H1 (cell line): ENCODE results near the gene ATP11A. TPM values are rescaled to one million over a fixed set of nuclear protein-coding genes. Genes with fewer than 3 reads are reported as not detected.

ENCODE experiments used
- CTCF ChIA-PET: fragments of 300-600 bp; sonication (Branson Sonifier 250); formaldehyde crosslinking; loops from one replicate; lab custom pipeline; 2021; ENCODE audit not compliant: partially characterized antibody; lab: Charles Lee
- POLR2A ChIA-PET: fragments of 300-600 bp; sonication (Branson Sonifier 250); formaldehyde crosslinking; loops from one replicate; lab custom pipeline; 2021; ENCODE audit warnings: inconsistent platforms; ENCODE audit not compliant: partially characterized antibody; lab: Charles Lee
- DNase-seq, 2 experiments: peaks; one replicate each; pipeline versions ENCODE4 v3.0.0 to v3.0.0-alpha.2; 2010 to 2022; ENCODE audit warnings: low spot score in 2 of 2, low read depth in 1 of 2, mixed read lengths in 1 of 2
- FAIRE-seq: peaks from 2 replicates; lab custom pipeline; 2011; peaks lifted over from hg19 to GRCh38; lab: Jason Lieb, UNC
- H2AFZ ChIP-seq: 2 replicates; pipeline ENCODE4 v1.8.1; 2012; ENCODE audit warnings: low read length, inconsistent platforms
- H2AK5ac ChIP-seq: 2 replicates; pipeline ENCODE4 v1.6.1; 2013; ENCODE audit warnings: low read depth, low read length
- H2BK120ac ChIP-seq: replicated peaks from 2 replicates; pipeline ENCODE3; 2013; ENCODE audit warnings: low read depth, low read length, inconsistent platforms
- H2BK12ac ChIP-seq: 2 replicates; pipeline ENCODE4 v1.6.1; 2013; ENCODE audit warnings: low read depth, low read length
- H2BK15ac ChIP-seq: 2 replicates; pipeline ENCODE4 v1.6.1; 2013; ENCODE audit warnings: low read length
- H2BK20ac ChIP-seq: 2 replicates; pipeline ENCODE4 v1.6.1; 2013; ENCODE audit warnings: low read length
- H2BK5ac ChIP-seq: 2 replicates; pipeline ENCODE4 v1.6.1; 2013; ENCODE audit warnings: low read depth, low read length
- H3K14ac ChIP-seq: 2 replicates; pipeline ENCODE4 v1.6.1; 2013; ENCODE audit warnings: inconsistent platforms; ENCODE audit not compliant: insufficient read length
- H3K18ac ChIP-seq: 2 replicates; pipeline ENCODE4 v1.6.1; 2013; ENCODE audit warnings: low read length; ENCODE audit errors: extremely low read depth
- H3K23ac ChIP-seq: 2 replicates; pipeline ENCODE4 v1.6.1; 2013; ENCODE audit warnings: inconsistent platforms; ENCODE audit not compliant: insufficient read length
- H3K23me2 ChIP-seq: 2 replicates; pipeline ENCODE4 v1.6.1; 2013; ENCODE audit warnings: low read depth, low read length
- H3K27ac ChIP-seq: 2 replicates; pipeline ENCODE4 v1.6.1; 2011; ENCODE audit warnings: low read depth, low read length, inconsistent platforms
- H3K27me3 ChIP-seq, 4 experiments: replicated peaks in 1 of 4; 1 replicate in 1 of 4; 2 replicates in 3 of 4; pipeline versions ENCODE4 v1.6.1 to v1.8.1; 2011 to 2013; ENCODE audit warnings: low read length in 3 of 4, mild to moderate bottlenecking in 3 of 4, inconsistent platforms in 2 of 4, mixed read lengths in 2 of 4, moderate library complexity in 1 of 4; ENCODE audit not compliant: control insufficient read depth in 3 of 4, insufficient read depth in 3 of 4; ENCODE audit errors: extremely low read depth in 1 of 4
- H3K36me3 ChIP-seq, 4 experiments: 2 replicates each; pipeline versions ENCODE4 v1.6.1 to v1.8.1; 2011 to 2013; ENCODE audit warnings: mild to moderate bottlenecking in 4 of 4, low read length in 3 of 4, moderate library complexity in 2 of 4, control low read depth in 1 of 4, inconsistent platforms in 1 of 4; ENCODE audit not compliant: insufficient read depth in 4 of 4, control insufficient read depth in 2 of 4
- H3K4ac ChIP-seq: replicated peaks from 2 replicates; pipeline ENCODE3; 2013; ENCODE audit warnings: low read length, low read depth, mixed read lengths, inconsistent platforms; ENCODE audit not compliant: insufficient read length
- H3K4me1 ChIP-seq, 4 experiments: replicated peaks in 1 of 4; 1 replicate in 1 of 4; 2 replicates in 3 of 4; pipeline versions ENCODE4 v1.6.1 to v1.8.1; 2011 to 2013; ENCODE audit warnings: low read length in 3 of 4, inconsistent platforms in 2 of 4, mixed read lengths in 1 of 4; ENCODE audit not compliant: insufficient read depth in 4 of 4, control insufficient read depth in 3 of 4
- H3K4me2 ChIP-seq, 2 experiments: 2 replicates each; pipeline versions ENCODE4 v1.6.1 to v1.8.1; 2011 to 2013; ENCODE audit warnings: low read depth in 2 of 2, low read length in 2 of 2, control low read depth in 1 of 2, inconsistent platforms in 1 of 2, mild to moderate bottlenecking in 1 of 2; ENCODE audit not compliant: insufficient read depth in 1 of 2
- H3K4me3 ChIP-seq, 4 experiments: fragments of 200-600, 300-600 bp in 1 of 4; sonication (generic), shearing (Covaris generic), sonication (Bioruptor Twin) in 1 of 4; 2 replicates each; pipeline versions ENCODE4 v1.5.1 to v1.8.1; 2011 to 2016; ENCODE audit warnings: low read length in 4 of 4, low read depth in 3 of 4, control low read depth in 2 of 4, inconsistent platforms in 2 of 4, mild to moderate bottlenecking in 2 of 4, mixed read lengths in 1 of 4, moderate library complexity in 1 of 4; ENCODE audit not compliant: insufficient read depth in 2 of 4; ENCODE audit errors: extremely low read depth in 1 of 4
- H3K56ac ChIP-seq: replicated peaks from 2 replicates; pipeline ENCODE3; 2013; ENCODE audit warnings: low read depth, mild to moderate bottlenecking, mixed read lengths, low read length, inconsistent platforms; ENCODE audit not compliant: insufficient read length
- H3K79me1 ChIP-seq: 2 replicates; pipeline ENCODE4 v1.6.1; 2013; ENCODE audit warnings: low read depth, low read length, control low read depth
- H3K79me2 ChIP-seq, 2 experiments: 2 replicates each; pipeline versions ENCODE4 v1.6.1 to v1.8.1; 2012 to 2013; ENCODE audit warnings: low read length in 2 of 2, mild to moderate bottlenecking in 2 of 2, inconsistent platforms in 1 of 2; ENCODE audit not compliant: insufficient read depth in 2 of 2, control insufficient read depth in 1 of 2
- H3K9ac ChIP-seq, 4 experiments: replicated peaks in 1 of 4; 1 replicate in 1 of 4; 2 replicates in 3 of 4; pipeline versions ENCODE4 v1.6.1 to v1.8.1; 2011 to 2013; ENCODE audit warnings: low read depth in 3 of 4, low read length in 3 of 4, control low read depth in 2 of 4, mild to moderate bottlenecking in 2 of 4, moderate library complexity in 2 of 4, inconsistent platforms in 1 of 4; ENCODE audit errors: extremely low read depth in 1 of 4
- H3K9me3 ChIP-seq, 2 experiments: 2 replicates each; pipeline versions ENCODE4 v1.6.1 to v1.8.1; 2012 to 2013; ENCODE audit warnings: mild to moderate bottlenecking in 2 of 2, moderate library complexity in 2 of 2, control low read depth in 1 of 2, inconsistent platforms in 1 of 2, low read depth in 1 of 2, low read length in 1 of 2, mixed read lengths in 1 of 2; ENCODE audit not compliant: insufficient read depth in 2 of 2
- H4K20me1 ChIP-seq, 2 experiments: replicated peaks in 1 of 2; 2 replicates each; pipeline versions ENCODE3 to v1.8.1; 2011 to 2013; ENCODE audit warnings: inconsistent platforms in 2 of 2, low read length in 2 of 2, mild to moderate bottlenecking in 1 of 2; ENCODE audit not compliant: insufficient read depth in 2 of 2, control insufficient read depth in 1 of 2
- H4K5ac ChIP-seq: 2 replicates; pipeline ENCODE4 v1.6.1; 2013; ENCODE audit warnings: low read length, low read depth, mixed read lengths, inconsistent platforms; ENCODE audit not compliant: insufficient read length
- H4K8ac ChIP-seq: 2 replicates; pipeline ENCODE4 v1.8.0; 2013; ENCODE audit warnings: mild to moderate bottlenecking, moderate library complexity, low read length, inconsistent platforms; ENCODE audit not compliant: insufficient read depth; ENCODE audit errors: extremely low read depth
- H4K91ac ChIP-seq: replicated peaks from 2 replicates; pipeline ENCODE3; 2013; ENCODE audit warnings: low read length, mixed read lengths, inconsistent platforms; ENCODE audit not compliant: insufficient read length
- BACH1 ChIP-seq: IDR thresholded peaks from 2 replicates; pipeline ENCODE4 v1.6.1; 2012; ENCODE audit warnings: low read length, improper control_type of control experiment
- CHD1 ChIP-seq: IDR thresholded peaks from 2 replicates; pipeline ENCODE4 v1.6.1; 2012; ENCODE audit warnings: low read depth, low read length, improper control_type of control experiment
- CREB1 ChIP-seq: IDR thresholded peaks from 2 replicates; pipeline ENCODE4 v1.6.1; 2012; ENCODE audit warnings: inconsistent platforms
- GTF2F1 ChIP-seq: IDR thresholded peaks from 2 replicates; pipeline ENCODE4 v1.6.1; 2012; ENCODE audit warnings: low read depth, low read length, improper control_type of control experiment, borderline replicate concordance
- KDM4A ChIP-seq: IDR thresholded peaks from one replicate; pipeline ENCODE4 v1.7.1; 2012; ENCODE audit warnings: low read depth, mild to moderate bottlenecking, moderate library complexity, low read length, inconsistent platforms; ENCODE audit not compliant: severe bottlenecking
- KDM5A ChIP-seq: fragments of 200-600 bp; IDR thresholded peaks from 2 replicates; pipeline ENCODE4 v1.7.1; 2012; ENCODE audit warnings: mild to moderate bottlenecking, low read length, inconsistent platforms, mixed read lengths
- POLR2A ChIP-seq, 2 experiments: IDR thresholded peaks; 1 replicate in 1 of 2; 2 replicates in 1 of 2; pipeline ENCODE4 v1.6.1; 2011; ENCODE audit warnings: low read depth in 2 of 2, low read length in 2 of 2, mild to moderate bottlenecking in 2 of 2; ENCODE audit errors: control extremely low read depth in 1 of 2
- POLR2AphosphoS5 ChIP-seq: IDR thresholded peaks from 2 replicates; pipeline ENCODE4 v1.6.1; 2011; ENCODE audit warnings: low read depth, low read length
- RAD21 ChIP-seq, 2 experiments: IDR thresholded peaks in 1 of 2; conservative IDR thresholded peaks in 1 of 2; 2 replicates each; pipeline ENCODE4 v1.6.1; 2011; ENCODE audit warnings: low read depth in 2 of 2, low read length in 2 of 2, improper control_type of control experiment in 1 of 2, inconsistent platforms in 1 of 2, mild to moderate bottlenecking in 1 of 2, moderate library complexity in 1 of 2
- RBBP5 ChIP-seq: IDR thresholded peaks from 2 replicates; pipeline ENCODE4 v1.7.1; 2012; ENCODE audit warnings: low read depth, mild to moderate bottlenecking, inconsistent platforms, low read length, moderate library complexity, borderline replicate concordance
- RXRA ChIP-seq: IDR thresholded peaks from 2 replicates; pipeline ENCODE4 v1.6.1; 2011; ENCODE audit warnings: low read depth, mild to moderate bottlenecking, low read length, moderate library complexity; ENCODE audit not compliant: insufficient read depth
- SIRT6 ChIP-seq: IDR thresholded peaks from one replicate; pipeline ENCODE4 v1.7.1; 2012; ENCODE audit warnings: low read length, inconsistent platforms
- SUZ12 ChIP-seq: fragments of 200-600 bp; sonication (generic); IDR thresholded peaks from 2 replicates; pipeline ENCODE4 v1.6.1; 2012; ENCODE audit warnings: mild to moderate bottlenecking, inconsistent platforms, low read length, moderate library complexity, mixed read lengths
- TCF12 ChIP-seq: IDR thresholded peaks from 2 replicates; pipeline ENCODE4 v1.6.1; 2011; ENCODE audit warnings: low read depth, mild to moderate bottlenecking, low read length
- YY1 ChIP-seq: IDR thresholded peaks from 2 replicates; pipeline ENCODE4 v1.6.1; 2011; ENCODE audit warnings: low read depth, mild to moderate bottlenecking, low read length
- WGBS, 2 experiments: shearing (Covaris generic) in 1 of 2; methylation state at CpG; one replicate each; pipeline versions ENCODE4 v1.1.6 to v1.1.7; 2013 to 2015; ENCODE audit warnings: low lambda C conversion rate in 2 of 2, mixed read lengths in 2 of 2, inconsistent platforms in 1 of 2, low coverage in 1 of 2, missing lambda C conversion rate in 1 of 2; ENCODE audit not compliant: insufficient replicate concordance in 2 of 2, insufficient coverage in 1 of 2, insufficient read length in 1 of 2; ENCODE audit errors: extremely low coverage in 1 of 2, missing lambda C conversion rate in 1 of 2; 5-methylcytosine and 5-hydroxymethylcytosine counted together
- polyA plus RNA-seq, 7 experiments: library from polyadenylated mRNA; depleted of rRNA in 3 of 7; stranded (reverse) in 5 of 7; unstranded in 2 of 7; fragments of >200 nt in 5 of 7; fragments of 200-250 nt in 2 of 7; gene quantifications; 1 replicate in 5 of 7; 2 replicates in 1 of 7; 4 replicates in 1 of 7; pipeline versions ENCODE4 v1.2.1 to v1.2.3, GENCODE V29; 2011 to 2013; ENCODE audit warnings: missing spikeins in 2 of 7, mixed read lengths in 2 of 7
- total RNA-seq: library from RNA; stranded (reverse); fragmentation: NEBNext Ultra II Directional; extraction: Animal tissue kit (Norgen Biotek cat#: 25700); gene quantifications from 2 replicates; pipeline ENCODE4 v1.2.1, GENCODE V29; 2021

ATP11A gene
- total and polyA plus RNA-seq, 2 of the 8 experiments (the other 6 are each of a cell fraction or from before 2014, with no cell fraction given), result 28.8 to 72.9 TPM

- Histone ChIP-seq H3K4ac (no peak overlapping the region), H2AK5ac (no peak overlapping the region), H3K4me2 (no peak overlapping the region), H3K27me3 (no peaks in the 10 kb centered on the region; a peak in 1 of 7 replicates), H3K79me1 (peaks cover 10% of the 10 kb centered on the region; the same call in 1 of the 2 replicates), H2BK15ac (no peak overlapping the region), H2BK12ac (no peak overlapping the region), H2AFZ (no peak overlapping the region), H3K4me3 (no peak overlapping the region), H3K23me2 (no peaks in the 10 kb centered on the region), H3K56ac (no peak overlapping the region), H3K18ac (no peak overlapping the region), H4K5ac (no peak overlapping the region), H3K9me3 (peaks cover 0 to 6% of the 10 kb centered on the region in 2 experiments; a peak in 1 of 4 replicates), H2BK120ac (no peak overlapping the region), H4K91ac (no peak overlapping the region), H2BK20ac (no peak overlapping the region), H3K14ac (no peak overlapping the region), H3K79me2 (peaks cover 0 to 27% of the 10 kb centered on the region in 2 experiments; a peak in 2 of 4 replicates), H3K23ac (no peak overlapping the region), H3K27ac (no peak overlapping the region), H3K4me1 (peaks cover 3 to 20% (median 11%) of the 10 kb centered on the region in 4 experiments), H4K20me1 (peaks cover 0 to 3% of the 10 kb centered on the region in 2 experiments), H2BK5ac (no peak overlapping the region), H4K8ac (no peak overlapping the region), H3K9ac (no peak overlapping the region), H3K36me3 (peaks cover 0 to 18% (median 2%) of the 10 kb centered on the region in 4 experiments; a peak in 4 of 8 replicates)
- peak in 1 of 2 experiments; percentile 49 for DNase-seq
- 94% methylated on average over 9 of the region's 9 CpGs; no CpG with 5 or more reads in 1 of the 2 experiments for WGBS, 2 experiments
- no peak for FAIRE-seq
- ChIA-PET CTCF (interaction anchor here (0.8 to 2.3 kb wide), 4 partner anchors 90 to 168 kb away, joined by 3 to 9 read pairs (median 4); no protein-coding TSS in a partner anchor), POLR2A (interaction anchor here (0.8 to 2.0 kb wide), 2 partner anchors 22 to 102 kb away, joined by 3 to 4 read pairs; no protein-coding TSS in a partner anchor)
- TF ChIP-seq CHD1, result no peak
- no peak for TF ChIP-seq SUZ12
- TF ChIP-seq YY1, result no peak
- no peak for TF ChIP-seq RAD21 (IDR thresholded peaks at IDR 0.05 in 1 of 2, conservative IDR thresholded peaks at IDR 0.05 in 1 of 2; ENCODE audit: low read depth in 2 of 2, low read length in 2 of 2)
- TF ChIP-seq TCF12, result no peak
- no peak for TF ChIP-seq BACH1
- no peak for TF ChIP-seq KDM5A
- no peak for TF ChIP-seq KDM4A
- TF ChIP-seq CREB1, result no peak
- TF ChIP-seq RXRA, result no peak
- no peak for TF ChIP-seq SIRT6
- TF ChIP-seq GTF2F1, result no peak
- TF ChIP-seq RBBP5, result no peak
- no peak for TF ChIP-seq POLR2A (IDR thresholded peaks at IDR 0.05; ENCODE audit: control extremely low read depth in 1 of 2, low read depth in 2 of 2, low read length in 2 of 2)
- TF ChIP-seq POLR2AphosphoS5, result no peak
Observed at GRCh38 chr13:112783978-112784371, 94.1 kb downstream of the ATP11A start.
